ENCODE results near the gene ESYT1. TPM values are rescaled to one million over a fixed set of nuclear protein-coding genes. Genes with fewer than 3 reads are reported as not detected.

The ESYT1 gene
- total and polyA plus RNA-seq, 2 donors (not counting 1 experiment from before 2014, with no cell fraction given) = 182 to 446 TPM

DNA sequence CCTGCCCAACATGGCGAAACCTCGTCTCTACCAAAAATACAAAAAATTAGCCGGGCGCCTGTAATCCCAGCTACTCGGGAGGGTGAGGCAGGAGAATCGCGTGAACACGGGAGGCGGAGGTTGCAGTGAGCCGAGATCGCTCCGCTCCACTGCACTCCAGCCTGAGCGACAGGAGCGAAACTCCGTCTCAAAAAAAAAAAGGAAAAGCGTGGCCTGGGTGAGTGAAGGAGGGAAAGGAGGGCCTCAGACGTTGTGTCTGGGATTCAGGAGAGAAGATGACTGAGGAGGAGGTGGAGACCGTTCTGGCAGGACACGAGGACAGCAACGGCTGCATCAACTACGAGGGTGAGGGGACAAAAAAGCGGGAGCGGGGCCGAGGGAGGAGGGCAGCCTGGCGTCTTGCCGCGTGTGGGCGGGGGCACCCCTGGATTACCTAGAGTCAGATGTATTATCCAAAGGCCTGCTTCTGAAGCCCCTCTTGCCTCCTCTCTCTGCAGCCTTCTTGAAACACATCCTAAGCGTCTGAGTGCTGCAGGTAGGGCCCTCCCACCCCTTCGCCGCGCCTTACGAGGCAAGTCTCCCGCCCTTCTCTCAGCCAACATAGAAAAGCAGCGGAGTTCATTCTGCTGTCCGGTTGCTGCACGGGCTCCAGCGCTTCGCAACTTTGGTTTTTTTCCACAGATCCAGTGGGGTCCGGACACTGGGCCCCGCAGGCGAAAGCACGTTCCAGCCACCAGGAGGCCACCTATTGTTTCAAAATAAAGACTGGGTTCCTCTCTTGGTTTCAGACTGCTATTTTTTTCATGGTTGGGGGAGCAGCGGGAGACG is 29.3 kb downstream of the ESYT1 start:
- Histone ChIP-seq H3K4me2 (ENCODE audit: extremely low read depth, insufficient read depth, low read length) (peak overlapping the region; percentile 88), H3K36me3 (ENCODE audit: control insufficient read depth, insufficient read depth, low read length) (peaks cover 24% of the 10 kb centered on the region), H3K79me2 (ENCODE audit: control insufficient read depth, insufficient read depth, low read length) (peaks cover 43% of the 10 kb centered on the region), H3K27me3 (ENCODE audit: control insufficient read depth, insufficient read depth, low read length) (no peaks in the 10 kb centered on the region), H2AFZ (ENCODE audit: low read length) (peak overlapping the region; percentile 64), H4K20me1 (ENCODE audit: control insufficient read depth, extremely low read depth, insufficient read depth, low read length) (peaks cover 1% of the 10 kb centered on the region), H3K4me3 (replicated peaks in 1 of 4; ENCODE audit: control extremely low read depth in 1 of 4, insufficient read depth in 1 of 4, low read depth in 3 of 4, low read length in 4 of 4) (peak overlapping the region; percentile 46 to 67 (median 56)), H3K4me1 (ENCODE audit: control insufficient read depth, extremely low read depth, insufficient read depth, low read length) (peaks cover 22% of the 10 kb centered on the region), H3K27ac (ENCODE audit: insufficient read depth, low read length) (peak overlapping the region; percentile 73), H3K9ac (ENCODE audit: insufficient read depth, low read length) (peak overlapping the region; percentile 56), H3K9me3 (ENCODE audit: control insufficient read depth, insufficient read depth, low read depth, low read length) (no peaks in the 10 kb centered on the region)
- TF ChIP-seq, protein P1, sequence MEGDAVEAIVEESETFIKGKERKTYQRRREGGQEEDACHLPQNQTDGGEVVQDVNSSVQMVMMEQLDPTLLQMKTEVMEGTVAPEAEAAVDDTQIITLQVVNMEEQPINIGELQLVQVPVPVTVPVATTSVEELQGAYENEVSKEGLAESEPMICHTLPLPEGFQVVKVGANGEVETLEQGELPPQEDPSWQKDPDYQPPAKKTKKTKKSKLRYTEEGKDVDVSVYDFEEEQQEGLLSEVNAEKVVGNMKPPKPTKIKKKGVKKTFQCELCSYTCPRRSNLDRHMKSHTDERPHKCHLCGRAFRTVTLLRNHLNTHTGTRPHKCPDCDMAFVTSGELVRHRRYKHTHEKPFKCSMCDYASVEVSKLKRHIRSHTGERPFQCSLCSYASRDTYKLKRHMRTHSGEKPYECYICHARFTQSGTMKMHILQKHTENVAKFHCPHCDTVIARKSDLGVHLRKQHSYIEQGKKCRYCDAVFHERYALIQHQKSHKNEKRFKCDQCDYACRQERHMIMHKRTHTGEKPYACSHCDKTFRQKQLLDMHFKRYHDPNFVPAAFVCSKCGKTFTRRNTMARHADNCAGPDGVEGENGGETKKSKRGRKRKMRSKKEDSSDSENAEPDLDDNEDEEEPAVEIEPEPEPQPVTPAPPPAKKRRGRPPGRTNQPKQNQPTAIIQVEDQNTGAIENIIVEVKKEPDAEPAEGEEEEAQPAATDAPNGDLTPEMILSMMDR (conservative IDR thresholded peaks at IDR 0.05 in 1 of 2, IDR thresholded peaks at IDR 0.05 in 1 of 2; ENCODE audit: low read depth in 1 of 2, low read length in 2 of 2) = peak; percentile 53 to 66
- TF ChIP-seq EZH2 (IDR thresholded peaks at IDR 0.05; ENCODE audit: low read length, missing control alignments) = no peak
- DNase-seq (ENCODE audit: low read depth in 2 of 2) = peak; percentile 85

DNA sequence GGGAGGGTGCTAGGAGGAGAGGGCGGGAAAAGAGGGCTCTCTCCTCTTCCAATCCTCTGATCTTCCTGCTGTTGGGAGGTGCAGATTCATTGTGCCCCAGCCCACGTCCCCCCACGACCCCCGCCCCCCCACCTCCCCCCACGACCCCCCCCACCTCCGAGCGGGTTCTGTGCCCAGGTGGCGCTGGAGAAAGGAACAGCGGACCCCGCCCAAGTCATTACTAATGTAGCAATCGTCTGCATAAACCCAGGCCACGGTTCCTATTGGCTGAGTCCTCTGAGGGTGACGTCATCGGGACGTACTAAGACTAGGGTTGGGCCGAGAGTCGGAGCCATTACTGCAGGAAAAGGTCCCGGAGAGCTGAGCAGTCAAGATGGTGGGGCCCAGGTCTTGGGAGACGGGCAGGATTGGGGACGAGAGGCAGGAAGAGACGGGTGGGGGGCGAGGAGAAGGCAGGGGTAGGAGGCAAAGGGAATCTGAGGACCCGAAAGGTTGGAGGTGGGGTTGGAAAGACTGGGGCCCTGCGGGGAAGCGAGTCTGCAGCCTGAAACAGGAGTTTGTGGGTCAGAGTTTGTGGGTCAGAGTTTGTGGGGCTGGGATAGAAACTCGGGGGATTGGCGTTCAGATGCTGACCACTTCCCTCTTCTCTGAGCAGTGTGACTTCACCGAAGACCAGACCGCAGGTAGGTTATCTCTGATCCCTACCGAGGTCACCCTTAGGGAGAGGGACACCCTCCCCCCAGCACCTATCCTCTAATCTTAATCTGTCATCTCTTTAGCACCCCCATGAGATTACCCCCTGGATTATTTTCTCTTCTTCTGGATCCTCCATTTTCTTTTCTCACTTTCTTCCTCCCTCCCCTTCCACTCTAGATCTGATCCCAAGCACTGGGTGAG is 30.2 kb downstream of the ESYT1 start, which contains the start of gene MYL6:
MYL6 (plus strand) TSS at position 331 of the 897 bp plus-strand sequence; CDS start at position 374, 43 bp downstream.
- Histone ChIP-seq H3K9me3 (ENCODE audit: control insufficient read depth, insufficient read depth, low read depth, low read length) (no peaks in the 10 kb centered on the region), H3K79me2 (ENCODE audit: control insufficient read depth, insufficient read depth, low read length) (peaks cover 39% of the 10 kb centered on the region), H3K36me3 (ENCODE audit: control insufficient read depth, insufficient read depth, low read length) (peaks cover 25% of the 10 kb centered on the region), H3K9ac (ENCODE audit: insufficient read depth, low read length) (peak within 1 kb of the TSS; percentile 88), H3K4me2 (ENCODE audit: extremely low read depth, insufficient read depth, low read length) (peak within 1 kb of the TSS; percentile 90), H3K27ac (ENCODE audit: insufficient read depth, low read length) (peak within 1 kb of the TSS; percentile 95), H3K4me3 (replicated peaks in 1 of 4; ENCODE audit: control extremely low read depth in 1 of 4, insufficient read depth in 1 of 4, low read depth in 3 of 4, low read length in 4 of 4) (peak within 1 kb of the TSS; percentile 53 to 97 (median 74)), H4K20me1 (ENCODE audit: control insufficient read depth, extremely low read depth, insufficient read depth, low read length) (peaks cover 1% of the 10 kb centered on the region), H3K27me3 (ENCODE audit: control insufficient read depth, insufficient read depth, low read length) (no peaks in the 10 kb centered on the region), H3K4me1 (ENCODE audit: control insufficient read depth, extremely low read depth, insufficient read depth, low read length) (peaks cover 15% of the 10 kb centered on the region), H2AFZ (ENCODE audit: low read length) (peak within 1 kb of the TSS; percentile 64)
- TF ChIP-seq, protein P1 (conservative IDR thresholded peaks at IDR 0.05 in 1 of 2, IDR thresholded peaks at IDR 0.05 in 1 of 2; ENCODE audit: low read depth in 1 of 2, low read length in 2 of 2) = no peak
- TF ChIP-seq EZH2 (IDR thresholded peaks at IDR 0.05; ENCODE audit: low read length, missing control alignments) = no peak
- DNase-seq (ENCODE audit: low read depth in 2 of 2) = peak; percentile 97 to 99

All from fibroblast of lung (primary cell).